Thyroid gland (tissue), 4 donors: ENCODE data around the gene TNRC18. TPM values are rescaled to one million over a fixed set of nuclear protein-coding genes. Genes with fewer than 3 reads are reported as not detected.

ENCODE experiments used
- DNase-seq, 2 donors: peaks; one replicate each; pipeline ENCODE4 v3.0.0-alpha.2; 2019
- H3K27ac ChIP-seq, 3 donors: fragments of 200-600 bp; sonication (generic); 1 replicate in 2 of 3; 2 replicates in 1 of 3; pipeline ENCODE4 v1.5.1; 2016 to 2019; ENCODE audit warnings: mild to moderate bottlenecking in 1 of 3, moderate library complexity in 1 of 3
- H3K27me3 ChIP-seq: fragments of 200-600 bp; sonication (generic); one replicate; pipeline ENCODE4 v1.5.1; 2019
- H3K36me3 ChIP-seq, 2 donors: fragments of 200-600 bp; sonication (generic); one replicate each; pipeline ENCODE4 v1.5.1; 2016 to 2019
- H3K4me1 ChIP-seq, 2 donors: fragments of 200-600 bp; sonication (generic); one replicate each; pipeline ENCODE4 v1.5.1; 2017 to 2019
- H3K4me3 ChIP-seq, 3 donors: fragments of 200-600 bp; sonication (generic); replicated peaks in 1 of 3; 1 replicate in 2 of 3; 2 replicates in 1 of 3; pipeline ENCODE4 v1.5.1; 2016; ENCODE audit warnings: mild to moderate bottlenecking in 1 of 3
- H3K9me3 ChIP-seq: fragments of 200-600 bp; sonication (generic); one replicate; pipeline ENCODE4 v1.5.1; 2017
- POLR2A ChIP-seq, 2 donors: fragments of 450-650 bp; IDR thresholded peaks; one replicate each; pipeline ENCODE4 v1.6.1; 2017; ENCODE audit warnings: antibody characterized with exemption in 2 of 2, mild to moderate bottlenecking in 2 of 2, moderate library complexity in 1 of 2
- WGBS, 2 donors: methylation state at CpG; one replicate each; pipeline ENCODE4 v1.1.5; 2017; 5-methylcytosine and 5-hydroxymethylcytosine counted together
- intact Hi-C: fragments of 100-400 bp; cut with DNase I; formaldehyde crosslinking; loops from one replicate; pipeline ENCODE4 v1.15.1; 2023
- total RNA-seq, 4 donors: library from RNA; depleted of rRNA; stranded (reverse); fragments of >200 nt; gene quantifications; one replicate each; pipeline ENCODE4 v1.2.3, GENCODE V29; 2016
- TF ChIP-seq, protein P1 (sequence below), 6 experiments: fragments of 200-600 bp in 3 of 6; fragments of 450-650 bp in 3 of 6; sonication (generic) in 3 of 6; IDR thresholded peaks; one replicate each; pipeline ENCODE4 v1.5.1; 2016 to 2019; ENCODE audit warnings: antibody characterized with exemption in 6 of 6, mild to moderate bottlenecking in 2 of 6, inconsistent platforms in 1 of 6, moderate library complexity in 1 of 6

Gene TNRC18
- total RNA-seq, 4 donors from 2014 or later, result 47.0 to 173 (median 94.8) TPM

GRCh38 chr7:5423976-5424748, 528 bp upstream of the TNRC18 start:
- DNase-seq, result peak; percentile 95
- Histone ChIP-seq H3K9me3 (no peaks in the 10 kb centered on the region), H3K36me3 (no peaks in the 10 kb centered on the region), H3K4me1 (peaks cover 8 to 16% of the 10 kb centered on the region in 2 donors), H3K27ac (peak overlapping the region; percentile 96 to 100 (median 100)), H3K4me3 (peak overlapping the region; percentile 34 to 99 (median 92)), H3K27me3 (no peaks in the 10 kb centered on the region)
- 0 to 1% methylated on average over 45 to 57 of the region's 57 CpGs for WGBS, 2 donors
- intact Hi-C loops, result no loop called here
- TF ChIP-seq, protein P1, sequence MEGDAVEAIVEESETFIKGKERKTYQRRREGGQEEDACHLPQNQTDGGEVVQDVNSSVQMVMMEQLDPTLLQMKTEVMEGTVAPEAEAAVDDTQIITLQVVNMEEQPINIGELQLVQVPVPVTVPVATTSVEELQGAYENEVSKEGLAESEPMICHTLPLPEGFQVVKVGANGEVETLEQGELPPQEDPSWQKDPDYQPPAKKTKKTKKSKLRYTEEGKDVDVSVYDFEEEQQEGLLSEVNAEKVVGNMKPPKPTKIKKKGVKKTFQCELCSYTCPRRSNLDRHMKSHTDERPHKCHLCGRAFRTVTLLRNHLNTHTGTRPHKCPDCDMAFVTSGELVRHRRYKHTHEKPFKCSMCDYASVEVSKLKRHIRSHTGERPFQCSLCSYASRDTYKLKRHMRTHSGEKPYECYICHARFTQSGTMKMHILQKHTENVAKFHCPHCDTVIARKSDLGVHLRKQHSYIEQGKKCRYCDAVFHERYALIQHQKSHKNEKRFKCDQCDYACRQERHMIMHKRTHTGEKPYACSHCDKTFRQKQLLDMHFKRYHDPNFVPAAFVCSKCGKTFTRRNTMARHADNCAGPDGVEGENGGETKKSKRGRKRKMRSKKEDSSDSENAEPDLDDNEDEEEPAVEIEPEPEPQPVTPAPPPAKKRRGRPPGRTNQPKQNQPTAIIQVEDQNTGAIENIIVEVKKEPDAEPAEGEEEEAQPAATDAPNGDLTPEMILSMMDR (IDR thresholded peaks at IDR 0.05), result no peak
- peak in 1 of 2 donors; percentile 76 for TF ChIP-seq POLR2A (IDR thresholded peaks at IDR 0.05)

DNA sequence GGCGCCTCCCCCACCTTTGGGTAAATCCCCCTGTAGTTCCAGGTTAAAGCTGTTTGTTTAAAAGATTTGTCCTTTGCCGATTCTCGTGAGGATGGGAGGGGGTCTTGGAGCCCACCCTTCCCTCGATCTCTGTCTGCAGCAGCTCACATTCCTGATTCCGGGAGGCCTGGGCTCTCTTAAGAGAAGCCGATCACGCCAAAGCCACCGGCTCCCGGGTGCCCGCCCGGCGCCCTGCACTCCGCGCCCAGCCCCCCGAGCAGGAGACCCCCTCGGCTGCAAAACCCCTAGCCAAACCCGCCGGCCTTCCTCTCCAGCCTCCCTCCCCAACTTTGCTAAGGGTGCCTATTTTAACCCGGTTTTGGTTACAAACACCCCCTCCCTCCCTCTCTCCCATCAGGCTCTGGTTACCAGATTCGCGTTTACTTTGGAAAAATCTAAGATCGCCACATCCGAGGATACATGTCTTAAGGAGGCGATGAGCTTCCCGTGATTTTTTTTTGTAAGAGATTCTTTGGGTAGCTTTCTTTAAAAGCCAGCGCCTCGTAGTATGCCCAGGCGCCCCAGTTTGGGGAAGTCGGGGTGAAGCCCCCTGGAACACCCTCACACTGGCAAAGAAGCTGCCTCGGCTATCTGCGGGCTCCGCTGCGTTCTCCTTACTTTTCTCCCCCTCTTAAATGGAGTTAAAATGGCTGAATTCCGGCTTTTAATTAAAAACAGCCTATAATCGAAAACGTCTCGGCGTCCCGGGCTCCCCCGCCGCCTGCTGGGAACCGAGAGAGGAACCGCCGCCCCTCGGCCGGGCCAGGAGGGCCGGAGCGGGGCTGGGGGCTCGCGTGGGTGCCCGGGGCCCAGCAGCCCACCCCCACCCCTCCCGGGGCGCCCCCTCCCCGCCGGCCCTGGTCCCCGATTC, 983 bp downstream of the TNRC18 start:
- peak in 1 of 2 donors; percentile 26 for DNase-seq
- Histone ChIP-seq H3K4me1 (peaks cover 20 to 21% of the 10 kb centered on the region in 2 donors), H3K9me3 (no peaks in the 10 kb centered on the region), H3K36me3 (no peaks in the 10 kb centered on the region), H3K4me3 (peak overlapping the region; percentile 68 to 99 (median 98)), H3K27me3 (no peaks in the 10 kb centered on the region), H3K27ac (peak overlapping the region; percentile 98 to 100 (median 98))
- intact Hi-C loops, result no loop called here
- 0 to 1% methylated on average over 35 to 39 of the region's 56 CpGs for WGBS, 2 donors
- TF ChIP-seq POLR2A (IDR thresholded peaks at IDR 0.05), result no peak
- TF ChIP-seq, protein P1 (IDR thresholded peaks at IDR 0.05), result peak in 1 of 6 experiments; percentile 6

GRCh38 chr7:5421714-5422395, 1.8 kb downstream of the TNRC18 start:
- TF ChIP-seq, protein P1 (IDR thresholded peaks at IDR 0.05), result no peak
- TF ChIP-seq POLR2A (IDR thresholded peaks at IDR 0.05), result peak in 1 of 2 donors; percentile 80
- no peaks in the 10 kb centered on the region for H3K36me3 ChIP-seq
- H3K27ac ChIP-seq, result peak overlapping the region; percentile 98 to 100 (median 98)
- H3K27me3 ChIP-seq, result no peaks in the 10 kb centered on the region
- intact Hi-C loops, result no loop called here
- H3K9me3 ChIP-seq, result no peaks in the 10 kb centered on the region
- peak; percentile 84 to 86 for DNase-seq
- peak overlapping the region; percentile 68 to 99 (median 98) for H3K4me3 ChIP-seq
- peaks cover 22 to 23% of the 10 kb centered on the region in 2 donors for H3K4me1 ChIP-seq
- WGBS, 2 donors, result 0 to 2% methylated on average over 40 to 41 of the region's 42 CpGs

GRCh38 chr7:5420881-5421713, 2.5 kb downstream of the TNRC18 start:
- intact Hi-C loops, result no loop called here
- 1% methylated on average over 38 to 46 of the region's 93 CpGs for WGBS, 2 donors
- DNase-seq, result peak in 1 of 2 donors; percentile 24
- H3K27ac ChIP-seq, result peak overlapping the region; percentile 98 to 100 (median 98)
- no peaks in the 10 kb centered on the region for H3K27me3 ChIP-seq
- H3K9me3 ChIP-seq, result no peaks in the 10 kb centered on the region
- no peak for TF ChIP-seq POLR2A (IDR thresholded peaks at IDR 0.05)
- TF ChIP-seq, protein P1 (IDR thresholded peaks at IDR 0.05), result no peak
- H3K36me3 ChIP-seq, result no peaks in the 10 kb centered on the region
- peak overlapping the region; percentile 68 to 99 (median 98) for H3K4me3 ChIP-seq
- H3K4me1 ChIP-seq, result peaks cover 22 to 23% of the 10 kb centered on the region in 2 donors
